NCI-H82 (cell line): ENCODE data around the gene SORCS3.

Experiments
- DNase-seq: peaks from one replicate; lab custom pipeline; 2025; lab: John Stamatoyannopoulos, UW

Gene SORCS3

DNA sequence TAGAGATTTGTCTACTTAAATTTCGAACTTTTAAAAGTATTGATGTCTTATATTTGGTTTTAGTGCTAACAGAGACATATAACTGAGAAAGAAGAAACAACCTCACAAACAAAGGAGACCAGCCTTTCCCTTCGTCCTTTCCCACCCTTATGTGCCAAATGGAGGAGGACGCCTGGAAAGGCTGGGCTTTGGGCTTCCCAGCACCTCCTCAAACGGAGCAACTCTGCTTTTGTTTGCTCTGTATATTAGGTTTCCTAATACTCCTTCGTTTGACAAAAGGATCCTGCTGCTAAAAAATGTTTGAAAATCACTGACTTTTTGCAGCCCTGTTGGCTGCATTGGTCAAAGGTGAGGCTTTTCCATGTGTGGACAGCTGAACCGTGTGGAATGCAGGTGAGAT is 471.8 kb downstream of the SORCS3 start:
- DNase-seq, result no peak

DNA sequence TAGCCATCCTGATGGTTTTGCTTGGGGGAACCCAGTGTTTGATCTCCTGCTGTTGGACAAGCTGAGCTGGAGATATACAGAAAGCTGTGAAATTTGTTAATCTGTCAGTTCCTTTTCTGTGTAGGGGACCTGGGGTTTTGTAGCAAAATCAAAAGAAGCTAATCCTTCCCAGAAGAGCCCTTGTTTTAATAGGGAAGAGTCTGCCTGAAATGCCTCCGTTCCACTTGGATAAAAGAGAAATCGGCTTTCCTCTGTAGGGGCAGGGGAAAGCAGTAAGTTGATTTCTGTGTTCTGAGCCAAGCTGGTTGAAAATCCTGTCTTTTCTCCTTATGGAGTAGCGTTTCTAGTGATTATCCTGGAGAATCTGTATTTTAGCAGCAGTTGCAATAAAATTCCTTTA is 472.6 kb downstream of the SORCS3 start:
- DNase-seq, result no peak

DNA sequence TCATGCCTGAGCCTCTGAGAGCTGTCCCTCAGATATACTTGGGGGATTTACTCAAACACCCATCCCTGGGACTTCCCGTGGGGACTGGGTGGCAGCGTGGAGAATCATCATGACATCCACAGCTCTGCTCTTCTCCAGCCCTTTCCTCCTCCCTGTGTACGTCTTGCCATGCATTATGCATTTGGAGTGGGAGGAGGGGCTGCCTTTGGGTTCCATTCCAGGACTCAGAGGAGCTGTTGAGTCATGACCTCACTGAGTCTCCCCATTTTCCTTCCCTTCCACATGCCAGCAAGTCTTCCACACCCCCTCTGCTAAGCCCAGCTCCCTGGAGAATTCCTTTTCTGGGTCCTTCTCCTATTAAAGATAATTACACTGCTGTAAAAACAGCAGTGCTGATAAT is 480.7 kb downstream of the SORCS3 start:
- DNase-seq, result no peak

DNA sequence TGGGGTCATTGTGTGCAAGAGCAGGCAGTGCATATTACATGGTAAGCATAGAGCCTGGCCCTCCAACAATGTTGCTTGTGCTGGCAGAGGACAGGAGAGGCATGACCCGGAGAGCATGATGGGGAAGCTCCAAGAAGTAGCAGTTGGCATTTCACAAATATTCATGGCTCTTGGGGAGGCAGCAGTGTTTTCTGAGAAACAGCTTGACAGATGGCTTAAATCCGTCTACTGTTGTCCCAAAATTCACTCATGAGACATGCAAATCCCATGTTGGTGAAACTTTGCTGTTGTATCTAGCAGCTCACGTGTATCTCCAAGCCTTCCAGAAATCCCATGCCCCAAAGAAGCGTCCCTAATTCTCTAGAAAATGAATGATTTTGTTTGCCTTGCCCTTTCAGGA is 487.0 kb downstream of the SORCS3 start:
- DNase-seq, result no peak

DNA sequence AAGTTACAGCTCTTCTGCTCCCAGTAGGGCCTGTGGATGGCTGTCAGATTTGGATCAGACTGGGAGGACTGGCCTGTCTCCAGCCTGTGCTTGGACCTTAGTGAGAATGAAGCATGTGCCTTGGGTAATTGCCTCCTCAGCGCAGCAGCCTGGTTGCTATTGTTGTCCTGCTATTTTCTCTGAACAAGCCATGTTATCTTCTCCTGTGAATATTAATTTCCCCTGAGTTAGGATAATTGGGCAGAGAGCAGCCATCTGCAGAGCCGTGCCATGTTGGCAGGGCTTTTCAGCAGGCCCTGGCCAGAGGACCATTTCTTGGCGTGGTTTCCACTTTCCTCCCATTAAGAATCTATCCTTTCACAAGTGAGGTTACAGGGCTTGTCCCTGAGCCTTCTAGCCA is 497.3 kb downstream of the SORCS3 start:
- no peak for DNase-seq

DNA sequence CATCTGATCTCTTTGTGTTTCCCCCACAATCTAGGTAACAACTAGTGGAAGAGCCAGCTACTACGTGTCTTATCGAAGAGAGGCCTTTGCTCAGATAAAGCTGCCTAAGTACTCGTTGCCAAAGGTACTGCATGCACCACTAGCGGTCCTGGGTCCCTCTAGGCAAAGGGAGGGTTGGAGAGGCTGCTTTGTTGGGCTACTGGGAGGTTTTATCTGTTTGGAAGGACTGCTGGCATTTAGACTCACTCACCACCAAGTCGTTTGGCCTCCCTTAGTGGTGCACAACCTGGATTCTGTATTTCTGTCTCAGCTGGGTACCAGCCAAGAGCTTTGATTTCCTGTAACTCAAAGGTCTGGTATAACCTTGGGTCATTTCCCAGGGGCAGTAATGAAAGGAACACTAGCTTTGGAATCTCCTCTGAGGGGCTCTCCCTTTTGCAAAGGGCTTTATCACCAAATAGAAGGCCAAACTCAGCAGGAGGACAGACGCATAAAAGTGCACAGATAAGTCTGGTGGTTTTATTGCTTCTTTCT is 498.3 kb downstream of the SORCS3 start:
- DNase-seq, result no peak

DNA sequence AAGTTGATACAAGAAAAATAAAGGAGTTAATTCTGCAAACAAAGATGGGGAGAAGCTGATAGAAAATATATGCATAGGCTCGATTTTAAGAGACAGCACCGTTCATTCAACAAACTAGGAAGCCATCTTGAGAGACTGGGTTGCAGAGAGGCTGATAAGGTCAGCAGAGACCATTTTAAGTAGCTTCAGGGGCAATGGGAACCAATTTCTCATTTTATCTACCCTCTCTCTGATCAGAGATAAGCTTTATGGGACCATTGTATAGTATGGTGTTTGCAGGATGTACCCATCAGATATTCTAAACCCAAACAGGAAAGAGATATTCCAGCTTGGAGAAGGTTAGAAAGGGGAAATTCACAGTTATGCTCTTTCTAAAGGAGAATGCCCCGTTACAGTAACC is 499.5 kb downstream of the SORCS3 start:
- no peak for DNase-seq

DNA sequence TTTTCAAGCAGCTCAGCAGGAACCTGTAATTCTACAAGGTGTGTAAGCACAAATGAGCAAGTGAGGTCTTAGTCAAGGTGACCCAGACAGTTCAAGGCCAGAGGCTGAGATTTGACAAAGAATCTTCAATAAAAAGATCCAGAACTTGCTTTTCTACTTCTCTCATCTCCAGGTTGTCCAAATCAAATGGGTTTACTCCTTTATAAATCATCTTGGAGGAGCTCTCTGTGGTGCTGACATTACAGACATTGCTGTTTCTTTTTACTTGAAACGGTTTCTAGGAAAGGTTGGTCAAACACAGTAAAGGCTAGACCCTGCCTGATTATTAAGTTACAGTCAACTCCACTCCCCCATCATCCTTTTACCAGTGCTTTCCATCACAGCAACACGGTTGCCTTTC is 504.6 kb downstream of the SORCS3 start:
- DNase-seq, result no peak

DNA sequence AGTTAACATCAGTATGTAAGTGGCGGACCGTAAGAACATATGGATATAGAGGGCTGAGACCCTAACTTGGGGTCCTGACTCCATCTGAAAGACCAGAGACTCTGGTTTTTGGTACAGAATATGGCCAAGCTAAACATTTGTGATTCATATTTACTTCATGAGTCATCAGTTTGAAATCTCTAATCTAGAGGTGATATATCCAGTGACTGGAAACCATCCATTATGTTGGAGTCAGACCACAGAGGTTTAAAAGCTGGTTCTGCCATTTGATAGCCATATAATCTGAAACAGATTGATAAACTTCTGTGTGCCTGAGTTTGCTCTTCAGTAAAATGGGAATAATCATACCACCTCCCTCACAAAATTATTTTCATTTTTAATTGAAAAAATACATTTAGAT is 505.3 kb downstream of the SORCS3 start:
- DNase-seq, result no peak

DNA sequence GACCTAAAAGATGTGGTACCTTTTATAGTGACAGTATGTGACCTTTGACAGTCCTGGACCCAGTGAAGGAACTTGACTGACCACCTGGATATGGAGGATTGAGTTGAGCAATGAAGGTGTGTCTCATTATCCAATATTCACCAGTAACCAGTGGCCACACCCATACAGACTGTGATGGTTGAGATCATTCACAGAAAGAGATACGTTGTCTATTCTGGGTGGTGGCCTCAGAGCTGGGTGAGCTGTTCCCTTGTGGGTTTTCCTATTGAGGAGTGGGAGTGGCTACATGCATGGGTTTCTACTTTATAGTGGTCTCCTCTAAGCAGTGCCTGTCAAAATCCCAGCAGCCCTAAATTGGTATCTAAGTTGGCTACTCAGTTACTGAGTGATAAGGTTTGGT is 507.4 kb downstream of the SORCS3 start:
- no peak for DNase-seq

DNA sequence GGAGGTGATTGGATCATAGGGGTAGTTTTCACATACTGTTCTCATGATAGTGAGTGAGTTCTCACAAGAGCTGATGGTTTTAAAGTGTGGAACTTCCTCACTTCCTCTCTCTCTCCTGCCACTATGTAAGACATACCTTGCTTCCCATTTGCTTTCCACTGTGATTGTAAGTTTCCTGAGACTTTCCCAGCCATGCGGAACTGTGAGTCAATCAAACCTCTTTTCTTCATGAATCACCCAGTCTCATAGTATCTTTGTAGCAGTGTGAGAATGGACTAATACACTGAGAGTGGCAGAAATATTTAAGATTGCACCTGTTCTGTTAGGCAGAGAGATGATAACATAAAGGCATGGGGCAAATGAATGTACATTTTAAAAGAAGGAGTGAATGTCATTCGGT is 507.8 kb downstream of the SORCS3 start:
- DNase-seq, result no peak

DNA sequence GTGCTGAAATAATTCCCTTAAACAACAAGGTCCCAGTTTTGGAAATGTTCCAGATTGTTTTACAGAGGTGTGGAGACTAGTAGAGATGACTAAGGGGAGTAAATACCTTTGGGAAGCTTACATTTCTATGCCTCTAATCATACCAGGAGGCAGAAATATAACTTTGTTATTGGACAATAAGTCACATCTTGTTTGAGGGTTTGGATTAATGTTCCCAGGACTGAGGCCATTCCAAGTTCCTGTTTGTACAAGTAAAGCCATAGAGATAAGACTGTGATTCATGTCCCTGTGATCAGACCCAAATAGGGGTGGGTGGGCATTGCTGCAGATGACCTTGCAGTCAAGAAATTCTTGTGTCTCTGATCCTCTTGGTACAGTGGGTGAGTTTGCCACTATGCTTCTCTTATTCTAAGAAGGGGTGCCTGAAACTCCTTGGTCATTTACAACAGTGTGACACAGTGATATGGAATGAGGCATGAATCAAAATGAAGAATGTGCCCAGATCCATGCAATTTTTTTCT is 508.3 kb downstream of the SORCS3 start:
- no peak for DNase-seq

DNA sequence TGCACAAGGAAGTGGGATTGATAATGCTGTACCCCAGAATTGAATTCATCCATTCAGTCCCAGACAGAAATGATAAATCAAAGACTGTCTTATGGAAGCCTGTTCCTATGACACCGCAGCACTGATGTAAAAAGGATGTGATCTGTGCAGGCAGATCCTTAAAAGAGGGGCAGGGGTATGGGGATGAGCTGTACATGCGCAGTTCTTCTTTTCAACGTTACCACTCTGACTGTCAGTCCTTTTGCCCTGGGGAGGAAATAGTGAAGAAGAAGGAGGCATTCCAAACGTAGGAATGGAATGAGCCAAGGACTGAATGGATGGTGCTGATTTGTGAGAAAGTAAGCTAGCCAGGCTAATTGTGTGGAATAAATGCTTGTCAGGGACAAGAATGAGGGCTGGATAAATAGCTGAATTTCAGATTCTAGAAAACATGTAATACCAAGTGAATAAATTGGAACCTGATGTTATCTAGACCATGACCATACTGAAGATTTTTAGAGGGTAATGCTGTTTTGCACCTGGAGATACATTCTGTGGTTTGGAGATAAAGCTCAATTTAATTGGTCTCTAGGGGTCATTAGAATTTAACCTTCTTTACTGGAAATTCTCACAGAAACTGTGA is 509.3 kb downstream of the SORCS3 start:
- DNase-seq, result no peak

DNA sequence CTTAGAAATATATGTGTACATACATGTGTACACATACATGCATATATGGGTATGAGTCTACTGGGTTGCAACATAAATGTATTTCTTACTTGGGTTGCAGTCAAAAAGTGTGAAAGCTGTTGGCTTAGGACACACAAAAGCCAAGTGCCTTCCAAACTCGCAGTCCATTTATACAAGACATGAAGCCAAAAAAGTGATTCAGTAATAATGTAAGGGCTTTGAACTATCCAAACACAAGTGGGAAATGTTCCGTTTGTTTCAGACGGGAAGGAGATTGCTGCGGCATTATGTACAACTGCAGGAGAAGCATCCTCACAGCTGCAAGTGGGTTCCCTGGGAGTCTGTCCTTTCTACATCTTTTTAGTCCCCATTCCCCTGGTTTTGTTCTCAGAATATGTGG is 513.6 kb downstream of the SORCS3 start:
- no peak for DNase-seq

DNA sequence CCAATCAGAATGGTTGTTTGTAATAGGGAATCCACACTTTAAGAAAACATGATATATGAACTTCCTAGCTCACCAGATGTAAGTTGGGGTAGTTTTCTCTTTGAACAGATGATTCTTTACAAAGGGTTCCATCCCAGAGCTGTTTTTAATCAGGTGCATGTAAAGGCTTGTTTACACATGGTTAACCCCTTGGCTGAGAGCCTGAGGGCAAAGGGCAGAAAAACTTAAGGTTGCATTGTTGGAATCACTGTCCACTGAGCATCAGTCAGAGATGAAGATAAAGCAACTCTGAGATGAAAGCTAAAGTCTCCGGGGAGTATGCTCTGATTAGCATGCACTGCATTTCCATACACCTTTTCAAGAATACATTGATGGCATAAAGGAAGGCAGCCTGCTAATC is 518.2 kb downstream of the SORCS3 start:
- DNase-seq, result no peak

DNA sequence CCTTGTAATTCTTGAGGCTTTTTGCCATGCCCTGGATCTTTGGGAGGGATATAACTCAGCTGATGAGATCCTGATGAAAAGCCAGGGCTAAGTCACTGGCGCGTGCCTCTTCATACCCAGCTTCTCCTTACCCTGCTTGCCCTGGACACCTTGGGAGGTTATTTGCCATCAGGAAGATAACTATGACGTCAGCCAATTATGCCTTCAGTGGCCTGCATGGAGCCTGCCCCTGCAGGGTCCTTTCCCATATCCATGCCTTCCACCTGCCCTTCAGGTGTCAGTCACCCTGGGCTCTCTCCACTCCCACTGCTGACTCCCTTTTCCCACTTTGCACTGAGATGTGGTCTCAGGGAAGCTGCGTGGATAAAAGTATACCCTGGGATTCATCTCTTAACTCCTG is 520.1 kb downstream of the SORCS3 start:
- DNase-seq, result no peak

DNA sequence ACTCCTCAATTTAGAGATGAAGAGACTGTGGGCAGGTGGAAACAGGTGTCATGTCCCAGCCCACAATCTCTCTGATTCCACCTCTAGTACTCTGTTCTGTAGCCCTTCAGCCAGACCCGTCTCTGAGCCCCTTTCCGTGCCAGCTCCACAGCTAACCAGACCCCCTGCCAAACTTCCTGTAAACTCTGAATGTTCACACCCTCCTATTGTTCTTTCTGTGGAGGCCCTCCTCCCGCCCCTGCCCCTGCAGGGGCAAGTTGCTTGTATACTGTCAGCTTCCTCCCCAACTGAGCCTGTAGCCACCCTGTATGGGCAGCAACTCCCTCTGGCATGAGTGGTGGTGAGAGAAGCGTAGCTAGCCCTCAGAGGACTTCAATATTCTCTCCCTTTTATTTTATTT is 520.7 kb downstream of the SORCS3 start:
- DNase-seq, result no peak

DNA sequence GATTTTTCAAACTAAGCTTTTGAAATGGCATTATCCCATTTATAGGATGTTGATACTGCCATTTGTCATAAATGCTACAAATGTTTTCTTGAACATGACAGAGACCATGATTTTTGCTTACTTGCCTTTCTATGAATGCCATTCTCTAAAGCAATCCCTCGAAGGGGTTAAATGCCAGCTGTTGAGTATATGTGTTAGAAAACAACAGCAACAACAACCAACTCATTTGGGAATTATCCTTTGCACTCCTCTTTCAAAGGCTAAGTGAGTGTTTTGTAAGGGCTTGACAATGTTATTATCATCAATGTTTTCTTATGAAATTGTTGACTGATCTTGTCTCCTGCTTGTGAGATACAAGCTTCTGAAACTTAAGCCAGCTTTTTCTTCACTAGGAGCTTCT is 529.4 kb downstream of the SORCS3 start:
- DNase-seq, result no peak

DNA sequence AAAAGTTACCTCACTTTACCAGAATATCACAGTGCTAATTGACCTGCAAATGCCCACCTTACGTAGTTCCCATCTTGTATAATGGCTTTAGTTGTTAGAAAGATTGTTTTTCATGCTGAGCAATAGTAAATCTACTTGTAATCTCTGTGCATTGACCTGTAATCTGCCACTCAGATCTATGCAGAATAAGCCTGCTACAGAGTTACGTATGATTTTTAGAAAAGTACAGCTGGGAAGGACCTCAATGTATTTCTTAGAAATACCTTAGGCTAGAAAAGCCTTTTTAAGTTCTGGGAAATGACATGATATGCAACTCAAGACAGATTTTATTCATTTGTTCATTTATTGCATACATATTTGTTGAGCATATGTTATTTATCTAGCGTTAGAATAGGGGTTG is 530.9 kb downstream of the SORCS3 start:
- DNase-seq, result no peak

DNA sequence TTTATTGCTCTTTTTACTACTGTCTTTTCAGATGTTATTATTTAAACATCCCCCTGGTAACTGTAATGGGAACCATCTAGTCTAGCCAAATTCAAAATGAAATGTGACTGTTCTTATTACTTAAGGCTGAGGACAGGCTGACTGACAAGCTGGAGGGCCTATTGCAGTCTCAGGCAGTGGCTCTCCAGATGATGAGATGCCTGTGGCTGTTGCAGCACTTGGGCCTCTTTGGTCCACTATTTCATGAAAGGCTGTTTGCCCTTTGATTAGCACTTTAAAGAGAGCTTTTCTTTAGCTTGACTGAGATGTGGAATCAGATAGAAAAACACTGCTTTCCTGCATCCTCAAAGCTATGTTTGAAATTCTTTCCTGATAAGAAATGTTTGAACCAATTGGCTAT is 540.5 kb downstream of the SORCS3 start:
- DNase-seq, result no peak

DNA sequence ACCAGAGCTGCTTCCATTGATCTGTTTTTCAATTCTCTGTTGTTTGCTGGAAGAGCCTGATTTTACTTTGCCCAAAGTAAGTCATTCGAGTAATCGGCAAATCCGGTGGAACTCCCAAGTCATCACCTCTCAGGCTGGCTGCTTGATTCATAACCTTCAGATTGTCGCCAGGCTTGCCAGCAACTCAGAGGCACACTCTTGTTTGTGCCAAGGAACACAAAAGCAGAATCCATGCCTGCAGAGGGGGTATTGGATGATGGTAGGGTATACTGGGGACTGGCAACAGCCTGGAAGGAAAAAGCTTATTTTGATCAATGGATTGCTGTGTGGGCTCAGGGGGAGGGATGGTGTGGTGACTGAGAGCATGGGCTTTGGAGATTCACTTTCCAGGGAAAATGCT is 542.4 kb downstream of the SORCS3 start:
- DNase-seq, result no peak

DNA sequence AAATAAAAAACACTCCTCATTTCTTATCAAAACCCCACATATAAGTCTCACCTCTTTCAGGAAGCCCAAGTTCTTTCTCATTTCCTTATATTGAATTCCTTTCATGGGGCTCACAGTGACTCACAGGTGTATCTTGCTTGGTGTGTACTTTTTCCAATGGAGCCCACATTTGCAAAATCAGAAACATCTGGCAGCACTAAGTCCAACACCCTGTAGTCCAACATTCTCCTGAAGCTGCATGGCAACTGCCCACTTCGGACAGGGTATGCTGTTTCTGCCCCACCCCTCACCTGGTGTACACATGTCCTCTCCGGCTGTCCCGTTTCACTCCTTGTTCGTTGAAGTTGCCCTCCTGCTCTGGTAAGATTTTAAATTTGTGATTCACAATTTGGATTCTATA is 544.1 kb downstream of the SORCS3 start:
- DNase-seq, result no peak

DNA sequence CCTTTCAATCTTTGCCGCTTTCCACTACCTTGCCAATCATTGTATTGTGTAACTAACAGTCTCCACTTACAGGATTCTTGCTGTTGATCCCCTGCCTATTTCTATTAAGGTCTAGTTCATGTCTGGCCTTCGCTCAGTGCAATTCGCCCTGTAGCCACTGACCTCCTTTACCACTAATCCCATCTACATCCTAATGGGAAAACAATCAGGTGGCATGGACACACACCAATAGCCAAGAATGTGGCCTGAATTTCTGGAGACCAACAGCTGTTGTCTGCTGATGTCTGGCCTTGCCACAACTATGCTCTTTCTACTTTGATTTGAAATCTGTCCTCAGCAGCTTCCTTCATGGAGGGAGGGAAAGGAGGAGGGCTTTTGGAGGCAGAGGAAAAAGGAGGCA is 546.2 kb downstream of the SORCS3 start:
- peak; percentile 6 for DNase-seq

DNA sequence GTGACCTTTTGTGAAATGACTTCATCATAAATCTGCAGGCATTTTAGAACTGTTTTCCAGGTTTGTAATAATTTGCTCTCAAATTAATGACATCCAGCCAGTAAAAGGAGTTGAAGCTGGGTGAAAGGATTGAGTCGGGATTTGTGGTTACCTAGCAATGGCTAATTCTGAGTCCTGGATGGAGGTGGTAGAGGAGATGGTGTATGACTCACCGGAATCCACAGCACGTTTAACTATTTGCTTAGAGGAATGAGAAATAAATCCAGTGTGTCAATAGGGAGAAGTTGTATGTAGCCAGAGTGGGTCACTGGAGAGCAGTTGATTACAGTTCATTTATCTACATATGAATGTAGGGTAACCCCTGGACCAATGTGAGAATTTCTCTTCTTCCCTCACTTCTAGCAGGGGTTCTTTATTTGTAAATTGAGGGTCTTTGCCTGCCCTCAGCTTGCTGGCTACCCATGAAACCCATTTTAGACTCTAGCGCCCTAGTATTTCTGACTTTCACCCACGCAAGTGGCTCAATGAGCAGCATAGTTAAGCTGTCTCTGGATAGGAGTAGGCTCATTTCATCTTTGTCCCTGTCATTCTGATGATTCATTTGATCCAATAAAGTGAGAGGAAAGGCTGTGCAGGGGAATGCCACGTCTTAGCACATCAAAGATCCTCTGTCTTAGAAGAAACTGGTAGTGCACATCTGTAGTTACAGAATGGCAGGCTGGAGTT is 547.8 kb downstream of the SORCS3 start:
- peak; percentile 22 for DNase-seq
